Esophagus squamous epithelium (tissue), 5 donors: ENCODE results near the gene C9orf153. TPM values are rescaled to one million over a fixed set of nuclear protein-coding genes. Genes with fewer than 3 reads are reported as not detected.

Experiments used
- DNase-seq: peaks from one replicate; lab custom pipeline; 2025; lab: John Stamatoyannopoulos, UW
- H3K27ac ChIP-seq, 4 donors: fragments of 200-600 bp; sonication (generic); one replicate each; pipeline ENCODE4 v1.5.1; 2016 to 2019; ENCODE audit warnings: mild to moderate bottlenecking in 1 of 4
- H3K27me3 ChIP-seq, 4 donors: fragments of 200-600 bp; sonication (generic); 1 replicate in 3 of 4; 2 replicates in 1 of 4; pipeline versions ENCODE4 v1.5.1 to v1.6.0; 2017 to 2021; ENCODE audit warnings: antibody characterized with exemption in 1 of 4
- H3K36me3 ChIP-seq, 3 donors: fragments of 200-600 bp; sonication (generic); one replicate each; pipeline ENCODE4 v1.5.1; 2016 to 2019
- H3K4me1 ChIP-seq, 3 donors: fragments of 200-600 bp; sonication (generic); one replicate each; pipeline ENCODE4 v1.5.1; 2017 to 2019
- H3K4me3 ChIP-seq, 4 donors: fragments of 200-600 bp; sonication (generic); 1 replicate in 3 of 4; 2 replicates in 1 of 4; pipeline ENCODE4 v1.5.1; 2016 to 2019; ENCODE audit warnings: mild to moderate bottlenecking in 2 of 4, moderate library complexity in 1 of 4
- H3K9me3 ChIP-seq, 3 donors: fragments of 200-600 bp; sonication (generic); one replicate each; pipeline ENCODE4 v1.5.1; 2016 to 2019
- CTCF ChIP-seq, 6 experiments: fragments of 450-650 bp in 4 of 6; fragments of 200-600 bp in 2 of 6; sonication (generic) in 2 of 6; IDR thresholded peaks; one replicate each; pipeline ENCODE4 v1.5.1; 2016 to 2019; ENCODE audit warnings: antibody characterized with exemption in 6 of 6, mild to moderate bottlenecking in 4 of 6, moderate library complexity in 4 of 6
- POLR2A ChIP-seq, 4 donors: fragments of 450-650 bp; IDR thresholded peaks; one replicate each; pipeline ENCODE4 v1.6.1; 2017; ENCODE audit warnings: antibody characterized with exemption in 4 of 4, mild to moderate bottlenecking in 4 of 4, moderate library complexity in 3 of 4
- WGBS, 2 donors: methylation state at CpG; one replicate each; pipeline ENCODE4 v1.1.5; 2018; 5-methylcytosine and 5-hydroxymethylcytosine counted together
- intact Hi-C: fragments of 100-400 bp; cut with DNase I; formaldehyde crosslinking; loops from one replicate; pipeline ENCODE4 v1.15.0; 2022
- total RNA-seq, 4 donors: library from RNA; depleted of rRNA; stranded (reverse); fragments of >200 nt; gene quantifications; one replicate each; pipeline ENCODE4 v1.1.0, GENCODE V29; 2016
- donor health status: DM: yes; HTN: yes; CAD: no.

C9orf153 gene
- total RNA-seq, 4 donors from 2014 or later = not detected

- peaks cover 4 to 16% (median 6%) of the 10 kb centered on the region in 3 donors for H3K4me1 ChIP-seq
- no peak overlapping the region for H3K27ac ChIP-seq
- no peak for TF ChIP-seq POLR2A (IDR thresholded peaks at IDR 0.05)
- intact Hi-C loops = loop anchor here (10.0 kb wide), 1 partner anchor 69 kb away; the partner anchor contains the start of gene TUT7
- H3K36me3 ChIP-seq = peaks cover 0 to 45% (median 0%) of the 10 kb centered on the region in 3 donors
- no peaks in the 10 kb centered on the region for H3K9me3 ChIP-seq
- no peak overlapping the region for H3K4me3 ChIP-seq
- 53 to 74% methylated on average over 3 of the region's 3 CpGs for WGBS, 2 donors
- H3K27me3 ChIP-seq = no peaks in the 10 kb centered on the region
- DNase-seq = no peak
These were observed 26.8 kb upstream of the C9orf153 start for GRCh38 chr9:86286278-86286677.

- Histone ChIP-seq H3K27me3 (no peaks in the 10 kb centered on the region), H3K9me3 (no peaks in the 10 kb centered on the region), H3K4me3 (no peak overlapping the region), H3K36me3 (peaks cover 0 to 35% (median 0%) of the 10 kb centered on the region in 3 donors), H3K27ac (no peak overlapping the region), H3K4me1 (peaks cover 4 to 26% (median 16%) of the 10 kb centered on the region in 3 donors)
- no peak for TF ChIP-seq CTCF (IDR thresholded peaks at IDR 0.05)
- no peak for TF ChIP-seq POLR2A (IDR thresholded peaks at IDR 0.05)
- DNase-seq = no peak
- intact Hi-C loops = loop anchor here (10.0 kb wide), 1 partner anchor 70 kb away; the partner anchor contains the start of gene TUT7
- 62 to 70% methylated on average over 2 of the region's 2 CpGs for WGBS, 2 donors
These were observed 25.8 kb upstream of the C9orf153 start for GRCh38 chr9:86285261-86285660.

- peaks cover 4 to 42% (median 20%) of the 10 kb centered on the region in 3 donors for H3K4me1 ChIP-seq
- H3K27me3 ChIP-seq = no peaks in the 10 kb centered on the region
- H3K4me3 ChIP-seq = peak overlapping the region; percentile 91 to 95 (median 92)
- TF ChIP-seq CTCF (IDR thresholded peaks at IDR 0.05) (no peak), POLR2A (IDR thresholded peaks at IDR 0.05) (no peak)
- H3K9me3 ChIP-seq = no peaks in the 10 kb centered on the region
- no peak for DNase-seq
- peaks cover 0 to 26% (median 0%) of the 10 kb centered on the region in 3 donors for H3K36me3 ChIP-seq
- H3K27ac ChIP-seq = peak overlapping the region; percentile 96 to 98 (median 98)
- intact Hi-C loops = loop anchor here (10.0 kb wide), 1 partner anchor 72 kb away; the partner anchor contains the start of gene TUT7
- 13 to 18% methylated on average over 11 to 12 of the region's 12 CpGs for WGBS, 2 donors
These were observed 23.6 kb upstream of the C9orf153 start for GRCh38 chr9:86282979-86283535.

- TF ChIP-seq CTCF (IDR thresholded peaks at IDR 0.05) (no peak), POLR2A (IDR thresholded peaks at IDR 0.05) (peak in 3 of 4 donors; percentile 84 to 92 (median 86))
- Histone ChIP-seq H3K4me3 (peak within 1 kb of the TSS; percentile 91 to 95 (median 92)), H3K4me1 (peaks cover 4 to 50% (median 20%) of the 10 kb centered on the region in 3 donors), H3K27ac (peak within 1 kb of the TSS; percentile 96 to 98 (median 98)), H3K27me3 (no peaks in the 10 kb centered on the region), H3K36me3 (peaks cover 0 to 19% (median 0%) of the 10 kb centered on the region in 3 donors), H3K9me3 (no peaks in the 10 kb centered on the region)
- peak; percentile 86 for DNase-seq
- intact Hi-C loops = loop anchor here (10.0 kb wide), 1 partner anchor 72 kb away; the partner anchor contains the start of gene TUT7
- 0% methylated on average over 3 to 7 of the region's 101 CpGs for WGBS, 2 donors
These were observed 22.9 kb upstream of the C9orf153 start, which contains the start of gene ISCA1 for GRCh38 chr9:86282077-86282978. Gene ISCA1, minus strand, starts transcription at chr9:86282538. Its CDS starts 80 bp downstream, at chr9:86282458.

- DNase-seq = no peak
- H3K27ac ChIP-seq = peak overlapping the region; percentile 96 to 98 (median 98)
- TF ChIP-seq CTCF (IDR thresholded peaks at IDR 0.05) = no peak
- no peak for TF ChIP-seq POLR2A (IDR thresholded peaks at IDR 0.05)
- 0 to 4% methylated on average over 3 of the region's 31 CpGs for WGBS, 2 donors
- H3K4me1 ChIP-seq = peaks cover 4 to 52% (median 20%) of the 10 kb centered on the region in 3 donors
- H3K4me3 ChIP-seq = peak overlapping the region; percentile 91 to 95 (median 92)
- H3K9me3 ChIP-seq = no peaks in the 10 kb centered on the region
- no peaks in the 10 kb centered on the region for H3K27me3 ChIP-seq
- H3K36me3 ChIP-seq = peaks cover 0 to 13% (median 0%) of the 10 kb centered on the region in 3 donors
- intact Hi-C loops = loop anchor here (10.0 kb wide), 1 partner anchor 73 kb away; the partner anchor contains the start of gene TUT7
These were observed 22.2 kb upstream of the C9orf153 start for GRCh38 chr9:86281593-86282076.
